ENCODE measurements around the gene FAM50B. TPM values are rescaled to one million over a fixed set of nuclear protein-coding genes. Genes with fewer than 3 reads are reported as not detected.

The FAM50B gene
- total and polyA plus RNA-seq, 2 of the 4 experiments (the other 2 are of a cell fraction), result 4.1 to 7.4 TPM

GRCh38 chr6:3841711-3842565 is 7.2 kb upstream of the FAM50B start:
- intact Hi-C loops (cut with micrococcal nuclease) (loop anchor here (5.0 kb wide), 1 partner anchor 35 kb away; no protein-coding TSS in a partner anchor), dilution Hi-C loops (cut with HindIII; ENCODE audit: low sequenced_read_pairs, unreplicated experiment) (no loop called here), in situ Hi-C loops (cut with MboI; ENCODE audit: low sequenced_read_pairs) (no loop called here)
- POLR2A ChIA-PET (ENCODE audit: unreplicated experiment), result interaction anchor here (1.6 kb wide), 1 partner anchor 16 kb away, joined by 6 read pairs; no protein-coding TSS in a partner anchor
- peak overlapping the region; percentile 73 for H3K14ac ChIP-seq (replicated peaks; ENCODE audit: low read depth, low read length)
- peak overlapping the region; percentile 61 for H3K27ac ChIP-seq (ENCODE audit: insufficient read depth, low read length)
- H2BK20ac ChIP-seq (ENCODE audit: low read depth, low read length), result peak overlapping the region; percentile 95
- H3K9ac ChIP-seq (ENCODE audit: low read depth, low read length), result peak overlapping the region; percentile 5; the same call in 1 of the 2 replicates
- peak overlapping the region; percentile 93 for H2AK5ac ChIP-seq (ENCODE audit: low read depth, low read length)
- H4K20me1 ChIP-seq (ENCODE audit: insufficient read depth, low read length), result no peaks in the 10 kb centered on the region
- peak overlapping the region; percentile 98 for H2BK5ac ChIP-seq (ENCODE audit: low read depth, low read length, poor library complexity, severe bottlenecking)
- ATAC-seq (ENCODE audit: low read depth) (peak; percentile 66), DNase-seq (peak; percentile 80)
- H3K79me1 ChIP-seq (ENCODE audit: low read depth in 1 of 2, low read length in 2 of 2), result peaks cover 0 to 14% of the 10 kb centered on the region in 2 experiments; a peak in 1 of 4 replicates
- H2AK9ac ChIP-seq (replicated peaks; ENCODE audit: low read depth, low read length, poor library complexity), result peak overlapping the region; percentile 29
- peak overlapping the region; percentile 50 for H2BK15ac ChIP-seq (ENCODE audit: low read depth, low read length)
- H4K91ac ChIP-seq (ENCODE audit: insufficient read depth, low read depth, low read length), result peak overlapping the region; percentile 95
- no peaks in the 10 kb centered on the region for H3K27me3 ChIP-seq (ENCODE audit: control insufficient read depth, insufficient read depth, low read length)
- H4K5ac ChIP-seq (ENCODE audit: low read depth, low read length), result peak overlapping the region; percentile 83; the same call in 1 of the 2 replicates
- TF ChIP-seq CTCF (conservative IDR thresholded peaks at IDR 0.05; ENCODE audit: low read depth, low read length), result no peak
- no peak for TF ChIP-seq POLR2A (IDR thresholded peaks at IDR 0.05; ENCODE audit: low read depth, low read length)
- TF ChIP-seq BHLHE40 (IDR thresholded peaks at IDR 0.05; ENCODE audit: low read depth, low read length), result peak; percentile 23; the same call in 1 of the 2 replicates
- peak; percentile 46 for TF ChIP-seq RCOR1 (IDR thresholded peaks at IDR 0.05; ENCODE audit: insufficient replicate concordance, low read length)
- TF ChIP-seq, protein P1, sequence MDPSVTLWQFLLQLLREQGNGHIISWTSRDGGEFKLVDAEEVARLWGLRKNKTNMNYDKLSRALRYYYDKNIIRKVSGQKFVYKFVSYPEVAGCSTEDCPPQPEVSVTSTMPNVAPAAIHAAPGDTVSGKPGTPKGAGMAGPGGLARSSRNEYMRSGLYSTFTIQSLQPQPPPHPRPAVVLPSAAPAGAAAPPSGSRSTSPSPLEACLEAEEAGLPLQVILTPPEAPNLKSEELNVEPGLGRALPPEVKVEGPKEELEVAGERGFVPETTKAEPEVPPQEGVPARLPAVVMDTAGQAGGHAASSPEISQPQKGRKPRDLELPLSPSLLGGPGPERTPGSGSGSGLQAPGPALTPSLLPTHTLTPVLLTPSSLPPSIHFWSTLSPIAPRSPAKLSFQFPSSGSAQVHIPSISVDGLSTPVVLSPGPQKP (IDR thresholded peaks at IDR 0.05; ENCODE audit: borderline replicate concordance, low read depth, low read length), result no peak
- TF ChIP-seq RAD21 (IDR thresholded peaks at IDR 0.05; ENCODE audit: low read length), result peak; percentile 16; the same call in 1 of the 2 replicates
- TF ChIP-seq RFX5 (IDR thresholded peaks at IDR 0.05; ENCODE audit: low read depth, low read length), result no peak
- TF ChIP-seq MXI1 (IDR thresholded peaks at IDR 0.05; ENCODE audit: borderline replicate concordance, low read depth, low read length), result no peak
- TF ChIP-seq FOS (IDR thresholded peaks at IDR 0.05; ENCODE audit: low read depth, low read length), result 0 out of 2 replicates have a peak, but pooled peaks have one; percentile 42
- TF ChIP-seq CEBPB (IDR thresholded peaks at IDR 0.05; ENCODE audit: low read depth, low read length), result peak; percentile 67
- H3K4me1 ChIP-seq (ENCODE audit: control insufficient read depth, insufficient read depth, low read length), result peaks cover 22% of the 10 kb centered on the region
- peak overlapping the region; percentile 100 for H2BK120ac ChIP-seq (ENCODE audit: low read depth, low read length)
- 10% methylated on average over 2 of the region's 9 CpGs; no CpG with 5 or more reads in 1 of the 2 experiments for WGBS, 2 experiments (ENCODE audit: extremely low coverage in 2 of 2, insufficient read length in 1 of 2)
- peak overlapping the region; percentile 75 for H3K18ac ChIP-seq (ENCODE audit: low read depth, low read length)
- H3K4me2 ChIP-seq (ENCODE audit: low read depth, low read length), result peak overlapping the region; percentile 19; the same call in 1 of the 2 replicates
- H3K36me3 ChIP-seq (ENCODE audit: control insufficient read depth, insufficient read depth, low read length), result no peaks in the 10 kb centered on the region
- peak overlapping the region; percentile 78 for H3K23ac ChIP-seq (ENCODE audit: low read depth, low read length)
- H4K8ac ChIP-seq (ENCODE audit: low read depth in 2 of 2, low read length in 2 of 2), result peak overlapping the region; percentile 60 to 67
- H3K9me3 ChIP-seq (ENCODE audit: control insufficient read depth, insufficient read depth, low read length), result no peaks in the 10 kb centered on the region
- peaks cover 17% of the 10 kb centered on the region for H3K9me1 ChIP-seq (ENCODE audit: insufficient read depth, low read length)
- no peak overlapping the region for H3K4me3 ChIP-seq (ENCODE audit: insufficient read depth, low read depth, low read length)
- no TSS peak for BruUV-seq (replicated peaks)
- CTCF ChIA-PET, result interaction anchor here (0.8 kb wide), 1 partner anchor 59 kb away, joined by 4 read pairs; no protein-coding TSS in a partner anchor
- peak overlapping the region; percentile 94 for H3K4ac ChIP-seq (ENCODE audit: low read depth, low read length)
- H3K56ac ChIP-seq (ENCODE audit: extremely low read depth, insufficient read depth, low read length), result peak overlapping the region; percentile 67; the same call in 1 of the 2 replicates
- peak overlapping the region; percentile 28 for H2AFZ ChIP-seq (replicated peaks; ENCODE audit: low read length, poor library complexity)

Measured in IMR-90 (cell line).